PC-9 (cell line): Measurements from ENCODE around the gene CLEC3A.

Experiments
- EZH2 ChIP-seq: fragments of 200-600 bp; sonication (generic); IDR thresholded peaks from 2 replicates; pipeline ENCODE4 v1.8.0; 2017; ENCODE audit warnings: antibody characterized with exemption, low read depth
- TF ChIP-seq, protein P1 (sequence below): fragments of 200-600 bp; sonication (generic); conservative IDR thresholded peaks from 2 replicates; pipeline ENCODE4 v1.6.1; 2017; ENCODE audit warnings: mixed run types, antibody characterized with exemption, mild to moderate bottlenecking, moderate library complexity

GRCh38 chr16:78060809-78061208 lies 38.5 kb downstream of the CLEC3A start:
- TF ChIP-seq EZH2, result no peak
- TF ChIP-seq, protein P1, sequence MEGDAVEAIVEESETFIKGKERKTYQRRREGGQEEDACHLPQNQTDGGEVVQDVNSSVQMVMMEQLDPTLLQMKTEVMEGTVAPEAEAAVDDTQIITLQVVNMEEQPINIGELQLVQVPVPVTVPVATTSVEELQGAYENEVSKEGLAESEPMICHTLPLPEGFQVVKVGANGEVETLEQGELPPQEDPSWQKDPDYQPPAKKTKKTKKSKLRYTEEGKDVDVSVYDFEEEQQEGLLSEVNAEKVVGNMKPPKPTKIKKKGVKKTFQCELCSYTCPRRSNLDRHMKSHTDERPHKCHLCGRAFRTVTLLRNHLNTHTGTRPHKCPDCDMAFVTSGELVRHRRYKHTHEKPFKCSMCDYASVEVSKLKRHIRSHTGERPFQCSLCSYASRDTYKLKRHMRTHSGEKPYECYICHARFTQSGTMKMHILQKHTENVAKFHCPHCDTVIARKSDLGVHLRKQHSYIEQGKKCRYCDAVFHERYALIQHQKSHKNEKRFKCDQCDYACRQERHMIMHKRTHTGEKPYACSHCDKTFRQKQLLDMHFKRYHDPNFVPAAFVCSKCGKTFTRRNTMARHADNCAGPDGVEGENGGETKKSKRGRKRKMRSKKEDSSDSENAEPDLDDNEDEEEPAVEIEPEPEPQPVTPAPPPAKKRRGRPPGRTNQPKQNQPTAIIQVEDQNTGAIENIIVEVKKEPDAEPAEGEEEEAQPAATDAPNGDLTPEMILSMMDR, result no peak
